ENCODE measurements around the gene GPC5.

DNA sequence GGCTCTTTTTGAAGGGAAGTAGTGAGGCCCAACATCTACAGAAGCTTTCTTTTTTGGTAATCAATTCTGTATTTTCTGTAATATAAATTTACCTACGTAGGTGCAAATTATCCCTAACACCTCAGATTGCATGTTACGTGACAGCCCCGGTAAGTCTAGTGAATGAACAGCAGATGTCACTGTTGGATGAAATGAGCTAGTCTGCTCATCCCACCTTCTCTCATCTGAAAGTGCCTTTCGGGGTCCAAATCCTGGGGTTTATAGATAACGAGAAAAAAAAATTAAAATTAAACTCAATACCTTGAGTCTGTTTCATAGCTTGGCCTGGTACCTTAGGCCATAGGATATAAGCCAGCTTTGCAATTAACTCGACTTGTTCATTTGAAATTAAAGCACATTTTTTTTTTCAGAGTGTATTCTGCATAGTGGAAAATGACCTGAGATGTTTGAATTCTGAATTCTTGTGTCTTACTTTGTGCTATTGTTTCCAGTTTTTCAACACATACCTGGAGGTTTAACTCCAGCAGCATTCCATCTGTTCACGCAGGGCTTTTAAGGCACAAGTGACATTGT lies 548.2 kb downstream of the GPC5 start:
- no peak for TF ChIP-seq ZNF211 (tag by site-specific recombination; IDR thresholded peaks at IDR 0.05; ENCODE audit: low read depth)
- TF ChIP-seq, protein P1, sequence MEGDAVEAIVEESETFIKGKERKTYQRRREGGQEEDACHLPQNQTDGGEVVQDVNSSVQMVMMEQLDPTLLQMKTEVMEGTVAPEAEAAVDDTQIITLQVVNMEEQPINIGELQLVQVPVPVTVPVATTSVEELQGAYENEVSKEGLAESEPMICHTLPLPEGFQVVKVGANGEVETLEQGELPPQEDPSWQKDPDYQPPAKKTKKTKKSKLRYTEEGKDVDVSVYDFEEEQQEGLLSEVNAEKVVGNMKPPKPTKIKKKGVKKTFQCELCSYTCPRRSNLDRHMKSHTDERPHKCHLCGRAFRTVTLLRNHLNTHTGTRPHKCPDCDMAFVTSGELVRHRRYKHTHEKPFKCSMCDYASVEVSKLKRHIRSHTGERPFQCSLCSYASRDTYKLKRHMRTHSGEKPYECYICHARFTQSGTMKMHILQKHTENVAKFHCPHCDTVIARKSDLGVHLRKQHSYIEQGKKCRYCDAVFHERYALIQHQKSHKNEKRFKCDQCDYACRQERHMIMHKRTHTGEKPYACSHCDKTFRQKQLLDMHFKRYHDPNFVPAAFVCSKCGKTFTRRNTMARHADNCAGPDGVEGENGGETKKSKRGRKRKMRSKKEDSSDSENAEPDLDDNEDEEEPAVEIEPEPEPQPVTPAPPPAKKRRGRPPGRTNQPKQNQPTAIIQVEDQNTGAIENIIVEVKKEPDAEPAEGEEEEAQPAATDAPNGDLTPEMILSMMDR (tag by site-specific recombination; IDR thresholded peaks at IDR 0.05): no peak
- no peak for TF ChIP-seq ZXDB (tag by site-specific recombination; IDR thresholded peaks at IDR 0.05)
- TF ChIP-seq ZNF629 (tag by site-specific recombination; IDR thresholded peaks at IDR 0.05): no peak
- no peak for TF ChIP-seq ZBTB49 (tag by site-specific recombination; IDR thresholded peaks at IDR 0.05; ENCODE audit: low read depth)
- TF ChIP-seq ZNF114 (tag by site-specific recombination; IDR thresholded peaks at IDR 0.05): no peak
- no peak for TF ChIP-seq ZNF830 (tag by site-specific recombination; IDR thresholded peaks at IDR 0.05; ENCODE audit: low read depth)
- no peak for TF ChIP-seq ZNF140 (tag by site-specific recombination; IDR thresholded peaks at IDR 0.05)
- no peak for TF ChIP-seq ZNF280C (tag by site-specific recombination; IDR thresholded peaks at IDR 0.05)
- TF ChIP-seq ZBTB7A (tag by site-specific recombination; IDR thresholded peaks at IDR 0.05; ENCODE audit: low read depth): no peak
- TF ChIP-seq ZNF311 (tag by site-specific recombination; IDR thresholded peaks at IDR 0.05; ENCODE audit: borderline replicate concordance): no peak
- no peak for TF ChIP-seq ZNF175 (tag by site-specific recombination; IDR thresholded peaks at IDR 0.05)
- TF ChIP-seq PRDM10 (tag by site-specific recombination; IDR thresholded peaks at IDR 0.05): no peak
- TF ChIP-seq ZNF776 (tag by site-specific recombination; IDR thresholded peaks at IDR 0.05; ENCODE audit: borderline replicate concordance): no peak

All from HEK293 (cell line).